Upper lobe of right lung (tissue), 1 donor: Measurements from ENCODE around the gene CLTA. TPM values are rescaled to one million over a fixed set of nuclear protein-coding genes. Genes with fewer than 3 reads are reported as not detected.

ENCODE experiments used
- ATAC-seq: fragments of 200-7000 bp; cut with Tn5 transposase; one replicate; pipeline ENCODE4 v1.9.1; 2020; ENCODE audit warnings: mild to moderate bottlenecking, moderate library complexity
- DNase-seq: peaks from one replicate; pipeline ENCODE4 v3.0.0-alpha.2; 2020
- H3K27ac ChIP-seq: fragments of 200-600 bp; one replicate; pipeline ENCODE4 v1.8.0; 2022
- H3K27me3 ChIP-seq: fragments of 200-600 bp; one replicate; pipeline ENCODE4 v1.8.0; 2022; ENCODE audit warnings: mild to moderate bottlenecking
- H3K36me3 ChIP-seq: fragments of 200-600 bp; one replicate; pipeline ENCODE4 v1.8.0; 2022
- H3K4me1 ChIP-seq: fragments of 200-600 bp; one replicate; pipeline ENCODE4 v1.8.0; 2022
- H3K4me3 ChIP-seq: fragments of 200-600 bp; one replicate; pipeline ENCODE4 v1.8.0; 2022; ENCODE audit warnings: mild to moderate bottlenecking
- H3K9me3 ChIP-seq: fragments of 200-600 bp; one replicate; pipeline ENCODE4 v1.8.0; 2022
- CTCF ChIP-seq: fragments of 200-600 bp; IDR thresholded peaks from one replicate; pipeline ENCODE4 v1.8.0; 2022; ENCODE audit warnings: antibody characterized with exemption
- intact Hi-C: fragments of 100-400 bp; cut with DNase I; formaldehyde crosslinking; loops from one replicate; pipeline ENCODE4 v1.11.0; 2022
- total RNA-seq: library from RNA; stranded (reverse); fragmentation: NEBNext Ultra II Directional; extraction: Animal tissue kit (Norgen Biotek cat#: 25700); gene quantifications from one replicate; pipeline ENCODE4 v1.2.1, GENCODE V29; 2021
- donor health status: DM: no; HTN: yes; CAD: no; lungs with severe emphysema.

CLTA gene
- total RNA-seq, 1 donor from 2014 or later, result 163 TPM

DNA sequence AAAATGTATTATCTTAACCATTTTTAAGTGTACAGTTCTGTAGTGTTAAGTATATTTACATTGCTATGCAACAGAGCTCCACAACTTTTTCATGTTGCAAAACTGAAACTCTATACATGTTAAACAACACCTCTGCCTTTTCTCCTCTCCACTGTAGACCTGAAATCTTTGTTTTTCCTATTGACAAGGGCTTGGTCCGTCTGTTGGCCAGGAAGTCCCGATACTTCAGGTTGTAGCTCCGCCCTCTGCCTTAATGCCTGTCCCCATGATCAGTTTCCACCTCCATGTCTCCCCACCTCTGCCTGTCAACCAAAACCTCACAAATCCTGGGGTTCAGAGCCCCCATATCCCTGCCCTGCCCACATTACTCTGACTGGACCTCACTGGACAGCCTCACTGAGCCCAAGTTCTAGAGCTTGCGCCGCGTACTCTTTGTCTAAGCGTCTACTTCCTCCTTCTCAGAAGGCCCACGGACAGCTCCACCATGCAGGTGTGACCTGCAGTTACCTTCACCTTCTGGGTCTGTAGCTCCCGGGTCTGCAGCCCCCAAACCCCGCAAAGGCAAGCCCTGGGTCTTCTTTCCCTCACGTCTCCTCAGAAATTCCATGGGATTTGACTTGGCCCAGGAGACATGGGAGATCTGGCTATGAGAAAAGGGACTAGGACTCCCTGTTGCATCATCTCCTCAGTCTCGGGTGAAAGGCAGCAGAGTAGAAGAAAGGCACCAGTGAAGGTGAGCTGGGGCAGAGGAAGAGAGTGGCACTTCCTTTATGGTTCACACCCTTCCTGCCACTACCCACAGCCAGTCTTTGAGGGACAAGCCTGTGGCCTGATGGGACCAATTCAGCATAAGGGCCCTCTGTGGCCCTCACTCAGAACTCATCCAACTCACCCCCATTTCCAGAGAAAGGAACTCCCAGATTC is 46.1 kb upstream of the CLTA start:
- no peak for DNase-seq
- Histone ChIP-seq H3K4me3 (no peak overlapping the region), H3K27ac (peak overlapping the region; percentile 42), H3K27me3 (no peaks in the 10 kb centered on the region), H3K9me3 (no peaks in the 10 kb centered on the region), H3K4me1 (peaks cover 78% of the 10 kb centered on the region), H3K36me3 (no peaks in the 10 kb centered on the region)
- no peak for TF ChIP-seq CTCF
- ATAC-seq, result peak; percentile 3
- intact Hi-C loops, result no loop called here

DNA sequence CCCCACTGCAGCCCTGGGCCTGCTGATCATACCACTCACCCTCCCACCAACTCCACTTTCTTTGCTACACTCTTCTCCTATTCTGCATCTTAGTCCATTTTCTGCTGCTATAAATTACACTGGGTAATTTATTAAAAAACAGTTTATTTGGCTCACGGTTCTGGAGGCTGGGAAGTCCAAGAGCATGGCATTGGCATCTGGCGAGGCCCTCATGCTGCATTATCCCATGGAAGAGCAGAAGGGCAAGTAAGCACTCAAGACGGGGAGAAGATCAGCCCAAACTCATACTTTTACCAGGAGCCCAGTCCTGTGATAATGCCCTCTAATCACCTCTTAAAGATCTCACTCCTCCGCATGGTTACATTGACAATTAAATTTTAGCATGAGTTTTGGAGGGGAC is 44.8 kb upstream of the CLTA start:
- DNase-seq, result no peak
- H3K36me3 ChIP-seq, result no peaks in the 10 kb centered on the region
- no peaks in the 10 kb centered on the region for H3K27me3 ChIP-seq
- H3K9me3 ChIP-seq, result no peaks in the 10 kb centered on the region
- no peak overlapping the region for H3K27ac ChIP-seq
- no peak for ATAC-seq
- peaks cover 82% of the 10 kb centered on the region for H3K4me1 ChIP-seq
- TF ChIP-seq CTCF, result no peak
- H3K4me3 ChIP-seq, result no peak overlapping the region
- intact Hi-C loops, result no loop called here

GRCh38 chr9:36146651-36147050 is 44.1 kb upstream of the CLTA start:
- Histone ChIP-seq H3K27me3 (no peaks in the 10 kb centered on the region), H3K9me3 (no peaks in the 10 kb centered on the region), H3K36me3 (no peaks in the 10 kb centered on the region), H3K27ac (no peak overlapping the region), H3K4me3 (no peak overlapping the region), H3K4me1 (peaks cover 82% of the 10 kb centered on the region)
- no peak for TF ChIP-seq CTCF
- ATAC-seq (no peak), DNase-seq (no peak)
- intact Hi-C loops, result no loop called here

DNA sequence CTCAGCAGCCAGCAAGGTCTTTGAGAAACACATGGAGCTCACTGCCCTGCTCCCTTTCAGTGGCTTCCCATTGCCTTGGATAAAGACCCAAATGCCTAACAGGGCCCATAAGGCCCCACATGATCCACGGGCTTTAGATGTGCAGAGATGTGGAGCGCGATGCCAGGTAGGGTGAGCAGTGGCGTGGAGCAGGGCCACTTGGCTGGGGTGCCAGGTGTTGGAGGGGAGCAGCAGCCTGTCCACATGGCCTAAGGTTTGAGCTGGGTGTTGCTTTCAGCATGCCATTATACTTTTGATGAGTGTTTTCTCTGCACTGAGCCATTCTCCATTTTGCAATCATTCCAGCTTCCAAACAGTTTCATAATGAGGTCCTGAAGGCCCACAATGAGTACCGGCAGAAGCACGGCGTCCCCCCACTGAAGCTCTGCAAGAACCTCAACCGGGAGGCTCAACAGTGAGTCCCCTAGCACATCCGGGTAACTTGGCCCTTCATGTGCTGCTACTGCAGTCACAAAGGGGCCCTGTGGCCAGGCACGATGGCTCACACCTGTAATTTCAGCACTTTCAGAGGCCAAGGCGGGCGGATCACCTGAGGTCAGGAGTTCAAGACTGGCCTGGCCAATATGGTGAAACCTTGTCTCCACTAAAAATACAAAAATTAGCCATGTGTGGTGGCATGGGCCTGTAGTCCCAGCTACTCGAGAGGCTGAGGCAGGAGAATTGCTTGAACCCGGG is 43.1 kb upstream of the CLTA start:
- intact Hi-C loops, result no loop called here
- no peak for TF ChIP-seq CTCF
- no peaks in the 10 kb centered on the region for H3K27me3 ChIP-seq
- ATAC-seq (no peak), DNase-seq (no peak)
- H3K4me3 ChIP-seq, result no peak overlapping the region
- H3K9me3 ChIP-seq, result no peaks in the 10 kb centered on the region
- peak overlapping the region; percentile 51 for H3K27ac ChIP-seq
- peaks cover 78% of the 10 kb centered on the region for H3K4me1 ChIP-seq
- no peaks in the 10 kb centered on the region for H3K36me3 ChIP-seq

- TF ChIP-seq CTCF, result no peak
- Histone ChIP-seq H3K27me3 (no peaks in the 10 kb centered on the region), H3K36me3 (no peaks in the 10 kb centered on the region), H3K27ac (peak overlapping the region; percentile 51), H3K4me1 (peaks cover 72% of the 10 kb centered on the region), H3K4me3 (no peak overlapping the region), H3K9me3 (no peaks in the 10 kb centered on the region)
- DNase-seq (peak; percentile 92), ATAC-seq (peak; percentile 61)
- intact Hi-C loops, result no loop called here
Observed at GRCh38 chr9:36148311-36149051, 42.2 kb upstream of the CLTA start.
